DMS153 (cell line): ENCODE results near the gene MRPS14.
"Not testable (repeated sequence)": the region's sequence is repeated elsewhere in the genome, so short reads cannot be mapped to it uniquely, and the experiment has no call there.

Experiments used
- DNase-seq: peaks from one replicate; lab custom pipeline; 2025; lab: John Stamatoyannopoulos, UW

MRPS14 gene

DNA sequence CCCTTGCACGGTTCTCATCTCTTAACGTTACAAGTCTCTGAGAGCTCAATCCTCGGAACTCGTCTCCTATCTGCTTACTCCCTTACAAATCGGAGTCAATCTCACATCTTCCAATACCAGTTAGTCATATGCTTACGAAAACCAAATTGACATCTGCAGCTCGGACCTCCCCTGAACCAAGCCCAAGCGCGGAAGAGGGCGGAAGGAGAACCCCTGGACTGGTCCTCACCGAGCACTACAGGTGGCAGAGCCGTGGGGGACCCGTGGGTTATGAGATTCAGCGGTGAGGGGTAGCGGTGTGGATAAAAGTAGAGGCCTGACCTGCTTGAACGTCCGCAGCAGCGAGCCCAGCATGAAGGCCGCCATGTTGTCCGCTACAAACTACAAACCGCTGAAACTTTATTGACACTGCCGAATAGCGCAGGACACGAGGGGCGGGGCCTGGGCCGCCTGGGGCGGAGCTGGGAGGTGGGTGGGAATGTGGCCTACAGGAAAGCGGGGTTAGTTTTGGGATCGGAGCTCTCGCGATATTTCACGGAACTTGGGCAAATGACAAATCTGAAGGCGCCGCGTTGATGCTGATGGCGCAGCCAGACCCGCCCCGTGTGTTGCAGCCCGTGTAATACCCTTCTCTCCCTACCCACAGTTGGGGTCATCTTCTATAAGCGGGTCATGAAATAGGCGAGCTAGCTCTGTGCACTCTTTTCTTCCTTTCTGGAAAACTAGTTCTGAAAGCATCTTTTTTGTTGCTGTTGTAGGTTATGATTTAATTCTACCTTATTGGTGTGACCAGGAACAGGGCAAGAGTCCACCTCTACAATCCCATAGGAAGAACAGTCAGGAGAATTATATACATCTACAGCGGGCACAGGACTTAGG, at the start of gene MRPS14:
Gene MRPS14, minus strand, starts transcription at position 383 of the 879 bp plus-strand sequence. Its CDS starts 17 bp downstream, at position 366.
- peak; percentile 99 for DNase-seq

DNA sequence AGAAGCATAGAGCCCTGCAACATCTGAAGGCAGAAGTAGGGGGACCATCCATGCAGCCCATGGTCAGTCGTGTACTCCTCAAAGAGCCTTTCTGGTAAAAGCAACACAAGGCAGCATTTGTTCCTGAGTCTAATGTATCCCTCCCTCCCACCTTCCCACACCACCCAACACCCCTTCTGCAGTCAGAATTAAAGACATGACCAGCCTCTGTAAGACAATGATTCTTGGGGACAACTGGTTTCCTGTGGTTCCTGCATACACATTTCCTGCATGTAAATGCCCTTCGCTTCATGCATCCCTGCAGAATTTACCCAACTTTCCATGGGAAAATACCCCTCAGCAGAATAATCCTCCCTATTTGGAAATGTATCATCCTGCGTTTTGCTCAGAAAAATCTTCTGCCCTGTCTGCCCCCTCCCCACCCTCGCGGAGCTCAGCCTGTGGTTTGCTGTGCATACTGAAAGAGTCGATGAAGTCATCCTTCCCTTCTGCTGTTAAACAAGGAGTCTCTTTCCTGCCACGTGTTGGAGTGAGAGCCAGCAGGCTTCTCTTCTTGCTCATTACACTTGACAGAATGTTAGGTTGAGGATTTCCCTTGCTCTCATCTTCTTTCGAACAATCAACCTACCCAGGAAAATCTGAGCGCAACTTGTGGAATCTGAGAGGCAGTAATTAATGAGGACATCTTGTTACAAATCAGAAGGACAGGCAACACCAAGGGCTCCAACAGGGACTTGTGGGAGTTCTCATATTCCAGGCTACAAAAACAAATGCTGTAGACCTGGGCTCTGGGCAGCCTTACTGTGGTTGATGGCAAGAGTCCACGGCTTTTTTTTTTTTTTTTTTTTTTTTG, 49.1 kb upstream of the MRPS14 start:
- DNase-seq: peak; percentile 45

DNA sequence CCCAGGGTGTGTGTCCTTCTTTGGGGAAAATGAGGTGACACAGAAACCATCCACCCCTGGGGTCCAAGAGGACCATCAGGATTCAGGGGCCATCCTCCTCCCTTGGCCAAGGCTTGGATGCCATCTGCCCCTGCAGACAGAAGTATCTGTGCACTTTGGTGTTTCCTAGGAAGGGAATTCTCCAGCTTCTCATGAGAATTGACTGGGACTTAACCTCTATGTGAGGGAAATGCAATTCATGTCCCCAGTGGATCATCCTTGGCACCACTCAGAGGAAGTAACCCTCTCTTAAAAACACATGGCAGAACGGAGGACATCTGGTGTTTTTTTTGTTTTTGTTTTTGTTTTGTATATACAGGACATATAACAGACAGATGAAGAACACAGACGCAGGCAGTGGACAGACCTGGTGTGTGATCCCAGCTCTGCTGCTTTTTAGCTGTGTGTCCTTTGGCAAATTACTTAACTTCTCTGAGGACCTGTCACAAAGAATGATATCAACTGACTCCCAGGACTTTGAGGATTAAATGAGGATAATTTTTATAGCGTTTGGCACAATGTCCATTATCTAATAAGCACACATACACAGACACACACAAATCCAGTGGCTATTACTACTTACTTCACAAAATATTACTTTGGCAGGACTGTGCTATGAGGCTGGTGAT, 48.2 kb upstream of the MRPS14 start:
- DNase-seq: no peak

DNA sequence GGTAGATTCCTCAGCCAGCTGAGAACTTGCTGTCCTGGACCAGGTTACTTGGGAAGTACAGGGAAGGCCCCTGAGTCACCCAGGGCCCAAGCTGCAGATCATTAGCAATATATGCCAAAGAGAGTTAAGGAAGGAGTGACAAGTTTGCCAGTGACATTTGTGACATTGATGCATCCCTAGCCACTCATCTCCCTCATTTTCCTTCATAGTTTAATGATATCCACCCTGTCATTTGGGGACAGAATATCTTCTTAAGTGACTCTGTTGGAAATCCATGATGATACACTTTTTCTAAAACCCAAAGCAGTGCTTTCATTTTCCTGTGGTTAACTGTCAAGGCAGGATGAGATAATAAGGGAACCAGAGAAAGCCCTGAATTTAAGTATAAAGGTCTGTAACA, 47.6 kb upstream of the MRPS14 start:
- no peak for DNase-seq

DNA sequence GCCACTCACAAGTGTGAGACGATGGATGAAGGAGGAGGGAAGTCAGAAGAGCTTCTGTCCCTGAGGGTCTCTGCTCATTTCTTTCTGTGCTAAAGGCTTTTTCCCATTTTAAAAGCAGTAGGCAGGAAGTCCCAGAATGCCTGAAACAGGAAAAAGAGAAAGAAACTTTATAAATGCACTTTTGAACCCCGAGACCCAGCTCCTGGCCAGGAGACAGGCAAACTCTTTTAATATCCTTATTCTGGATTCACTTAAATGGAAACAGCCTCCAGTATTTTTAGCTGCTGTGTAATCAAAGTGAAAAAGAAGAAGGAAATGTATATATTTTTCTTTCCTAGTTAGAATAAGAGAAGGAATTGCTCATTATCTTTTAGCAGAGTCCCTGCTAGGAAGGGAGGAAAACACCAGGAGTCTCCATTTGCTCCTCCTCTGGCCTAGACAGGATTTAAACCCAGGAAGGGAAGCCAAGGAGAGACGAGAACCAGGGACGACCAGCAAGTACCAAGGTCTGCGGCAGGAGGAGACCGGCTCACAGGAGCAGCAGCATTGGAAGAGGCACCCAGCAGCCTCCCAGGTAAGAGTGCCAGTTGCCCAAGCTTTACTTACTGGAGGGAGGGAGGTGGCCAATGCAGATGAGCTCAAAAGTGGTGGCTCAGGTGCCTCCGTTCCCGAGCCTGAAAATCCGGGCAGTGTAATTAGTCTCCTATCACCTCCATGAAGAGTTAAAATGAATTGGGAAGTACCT, 44.3 kb upstream of the MRPS14 start, which contains the start of gene TNN:
Gene TNN, plus strand, starts transcription at position 472 of the 745 bp plus-strand sequence. CDS start 9,586 bp downstream, outside the sequence.
- no peak for DNase-seq

DNA sequence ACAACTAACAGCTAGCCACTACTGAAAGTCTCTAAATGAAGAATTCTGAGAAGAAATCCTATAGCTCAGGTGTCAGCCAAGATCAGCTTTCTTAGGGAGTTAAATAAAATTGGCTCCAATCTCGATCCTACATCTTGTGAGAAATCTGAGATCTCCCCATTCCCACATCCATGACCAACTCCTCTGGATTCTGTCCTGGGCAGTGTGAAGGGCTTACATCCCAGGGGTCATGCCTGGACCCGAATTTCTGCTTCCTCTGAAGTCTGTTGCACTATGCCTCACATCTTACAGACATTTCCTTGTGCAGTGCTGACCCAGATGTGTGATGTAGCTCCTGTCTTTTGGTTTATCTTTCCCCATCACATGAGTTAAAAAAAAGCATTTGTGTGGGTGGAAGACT, 39.6 kb upstream of the MRPS14 start:
- no peak for DNase-seq

DNA sequence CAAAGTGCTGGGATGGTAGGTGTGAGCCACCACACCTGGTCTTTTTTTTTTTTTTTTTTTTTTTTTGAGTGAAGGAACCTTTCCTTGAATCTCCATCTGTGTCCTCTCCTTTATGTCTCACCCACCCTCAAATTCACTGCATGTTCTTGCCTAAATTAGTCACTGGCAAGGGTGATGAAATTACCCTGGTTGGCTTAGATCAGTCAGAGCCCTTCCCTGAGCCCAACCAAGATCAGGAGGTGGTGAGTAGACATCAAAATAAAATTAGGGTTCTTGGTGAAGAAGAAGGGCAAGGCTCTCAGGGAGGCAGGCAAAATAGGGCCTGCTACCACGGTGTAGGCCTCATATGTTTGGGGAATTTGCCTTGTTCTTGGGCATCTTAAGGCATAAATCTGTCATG, 39.1 kb upstream of the MRPS14 start:
- no peak for DNase-seq

DNA sequence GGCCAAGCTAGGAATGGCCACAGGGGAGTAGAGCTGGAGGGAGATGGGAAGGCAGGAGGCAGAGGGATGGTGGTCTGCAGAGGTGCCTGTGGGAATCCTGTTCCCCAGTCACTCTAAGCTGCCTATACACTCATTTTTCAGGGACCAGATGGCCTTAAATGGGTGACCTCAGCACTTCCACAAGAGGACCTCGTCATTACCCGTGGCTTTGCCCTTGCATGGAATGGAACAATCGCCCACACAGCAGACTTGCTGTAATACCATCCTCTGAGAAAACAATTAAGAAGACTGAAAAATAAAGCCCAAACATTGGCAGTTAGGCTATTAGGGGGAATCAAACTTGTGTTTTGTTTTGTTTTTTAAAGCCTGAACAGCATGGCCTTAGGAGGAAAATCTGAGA, 31.5 kb upstream of the MRPS14 start:
- no peak for DNase-seq

DNA sequence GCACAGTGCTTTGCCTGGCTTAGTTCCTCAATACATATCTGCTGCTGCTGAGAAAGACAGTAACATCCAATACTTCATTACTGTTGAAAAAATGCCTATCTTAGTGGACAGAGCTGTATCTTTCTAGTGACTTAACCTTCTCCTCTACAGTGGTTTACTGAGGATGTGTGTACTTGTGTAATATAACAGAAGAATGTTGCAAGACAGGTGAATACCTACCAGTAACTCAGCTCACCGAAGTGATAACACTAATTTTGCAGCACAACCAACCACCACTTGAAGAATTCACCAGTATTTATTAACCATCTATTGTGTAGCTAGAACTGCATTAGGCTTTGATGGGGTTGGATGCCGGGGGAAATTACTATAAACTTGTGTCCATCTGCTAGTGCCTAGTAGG, 27.8 kb upstream of the MRPS14 start:
- no peak for DNase-seq

DNA sequence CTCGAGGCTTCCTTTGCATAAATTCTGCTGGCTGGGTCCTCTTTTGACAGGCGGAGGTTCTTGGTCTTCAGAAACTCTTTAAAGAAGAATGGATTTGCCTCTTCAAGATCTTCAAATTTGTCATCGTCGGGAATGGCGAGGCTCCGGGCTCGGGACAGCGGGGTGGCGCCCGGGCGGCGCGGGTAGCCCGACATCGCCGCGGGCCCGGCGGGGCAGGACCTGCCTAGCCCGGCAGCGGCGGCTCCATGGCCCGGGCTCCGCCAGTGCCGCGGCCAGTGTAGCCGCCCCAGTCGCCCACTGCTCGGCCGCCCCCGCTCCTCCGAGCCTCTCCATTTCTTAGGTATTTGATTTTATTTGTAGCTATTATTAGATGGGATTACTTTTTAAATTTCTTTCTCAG, 22.3 kb upstream of the MRPS14 start:
- DNase-seq: no peak

DNA sequence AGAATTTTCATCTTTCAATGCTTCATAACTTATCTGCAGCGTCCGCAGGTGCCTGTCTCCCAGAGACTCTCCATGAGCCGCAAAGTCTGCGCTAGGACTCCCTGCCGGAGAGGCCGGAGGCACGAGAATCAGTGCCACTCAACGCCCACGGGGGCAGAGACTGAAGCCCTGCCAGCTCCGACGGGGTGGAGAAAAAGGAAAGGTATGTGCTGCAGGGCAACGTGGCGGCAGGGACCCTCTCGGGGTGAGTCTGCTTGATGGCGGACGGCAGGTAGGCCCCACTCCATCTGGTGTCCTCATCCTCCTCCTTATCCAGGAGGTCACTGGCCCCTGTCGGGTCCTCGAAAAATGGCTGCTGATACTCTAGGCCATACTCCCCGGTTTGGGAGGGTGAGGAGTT, 21.9 kb upstream of the MRPS14 start:
- DNase-seq: no peak

DNA sequence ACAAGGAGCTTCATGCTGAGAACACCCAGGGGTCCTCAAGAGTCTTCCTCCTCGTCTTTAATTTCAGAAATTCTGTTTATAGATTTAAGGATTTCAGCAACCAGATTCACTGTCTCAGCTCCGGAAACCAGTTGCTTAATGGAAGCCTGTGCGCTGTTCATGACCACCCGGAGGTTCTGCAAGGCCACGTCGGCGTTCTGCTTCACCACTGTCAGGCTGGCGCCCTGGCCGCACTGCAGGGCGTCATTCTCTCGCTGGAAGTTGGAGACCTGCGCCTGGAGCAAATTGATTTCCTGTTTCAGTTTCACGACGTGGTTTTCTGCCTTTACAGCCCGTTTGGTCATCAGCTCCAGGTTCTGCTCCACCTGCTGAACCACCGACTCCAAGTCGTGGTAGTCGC, 21.4 kb upstream of the MRPS14 start:
- DNase-seq: not testable (repeated sequence)

DNA sequence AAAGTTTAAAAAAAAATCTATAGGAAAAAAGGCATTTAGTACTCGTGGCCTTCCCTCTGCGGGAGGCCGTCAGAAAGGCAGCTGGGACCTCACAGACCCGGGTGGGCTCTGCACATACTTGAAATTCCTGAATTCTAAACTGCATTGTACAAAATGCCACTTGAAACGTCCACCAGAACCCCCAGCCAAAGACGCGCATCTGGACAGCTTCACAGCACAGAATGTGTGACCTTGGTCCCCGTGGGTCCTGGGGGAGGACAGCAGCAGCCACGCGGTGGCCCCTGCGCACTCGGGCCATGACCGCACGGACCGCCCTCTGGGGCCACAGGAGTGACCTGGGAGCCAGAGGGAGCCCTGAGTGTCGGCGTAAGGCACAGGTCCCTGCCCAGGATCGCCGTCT, 20.6 kb upstream of the MRPS14 start:
- DNase-seq: no peak

DNA sequence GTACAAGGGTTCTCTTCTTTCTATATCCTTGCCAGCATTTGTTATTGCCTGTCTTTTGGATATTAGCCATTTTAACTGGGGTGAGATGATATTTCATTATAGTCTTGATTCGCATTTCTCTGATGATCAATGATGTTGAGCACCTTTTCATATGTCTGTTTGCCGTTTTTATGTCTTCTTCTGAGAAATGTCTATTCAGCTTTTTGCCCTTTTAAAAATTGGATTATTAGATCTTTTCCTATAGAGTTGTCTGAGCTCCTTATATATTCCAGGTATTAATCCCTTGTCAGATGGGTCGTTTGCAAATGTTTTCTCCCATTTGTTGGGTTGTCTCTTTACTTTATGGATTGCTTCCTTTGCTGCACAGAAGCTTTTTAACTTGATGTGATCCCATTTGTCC, 19.4 kb upstream of the MRPS14 start:
- no peak for DNase-seq

DNA sequence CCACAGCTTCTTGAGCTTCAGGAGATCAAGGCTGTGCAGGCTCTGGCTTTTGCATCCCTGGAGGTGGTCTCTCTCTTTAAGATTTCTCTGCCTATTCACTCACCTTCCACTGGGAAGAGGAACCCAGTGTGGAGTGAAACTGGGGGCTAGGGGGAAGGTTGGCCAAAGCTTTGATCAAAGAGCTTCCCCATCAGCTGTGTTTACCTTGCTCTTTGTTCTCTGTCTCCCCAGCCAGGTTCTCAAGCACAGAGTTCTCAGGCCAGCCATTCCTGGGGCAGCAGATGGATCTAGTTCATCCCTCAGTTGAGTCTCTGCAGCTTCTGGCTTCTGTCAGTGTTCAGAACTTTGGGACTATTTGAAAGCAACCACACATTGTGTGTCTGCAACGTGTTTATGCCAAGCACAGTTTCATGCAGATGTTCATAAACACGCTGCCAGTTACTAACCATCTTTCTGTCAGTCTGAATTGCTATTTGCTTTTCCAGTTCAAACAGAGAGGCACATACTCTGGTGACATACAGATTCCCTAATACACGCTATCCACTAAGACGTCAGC, 17.2 kb upstream of the MRPS14 start:
- DNase-seq: no peak

DNA sequence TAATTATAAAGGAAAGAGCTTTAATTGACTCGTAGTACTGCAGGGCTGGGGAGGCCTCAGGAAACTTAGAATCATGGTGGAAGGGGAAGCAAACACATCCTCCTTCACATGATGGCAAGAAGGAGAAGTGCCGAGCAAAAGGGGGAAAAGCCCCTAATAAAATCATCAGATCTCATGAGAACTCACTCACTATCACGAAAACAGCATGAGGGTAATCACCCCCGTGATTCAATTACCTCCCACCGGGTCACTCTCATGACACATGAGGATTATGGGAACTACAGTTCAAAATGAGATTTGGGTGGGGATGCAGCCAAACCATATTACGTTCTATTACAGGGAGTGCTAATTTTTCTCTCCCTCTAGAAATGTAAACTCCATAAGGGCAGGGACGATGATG, 14.2 kb upstream of the MRPS14 start:
- no peak for DNase-seq

DNA sequence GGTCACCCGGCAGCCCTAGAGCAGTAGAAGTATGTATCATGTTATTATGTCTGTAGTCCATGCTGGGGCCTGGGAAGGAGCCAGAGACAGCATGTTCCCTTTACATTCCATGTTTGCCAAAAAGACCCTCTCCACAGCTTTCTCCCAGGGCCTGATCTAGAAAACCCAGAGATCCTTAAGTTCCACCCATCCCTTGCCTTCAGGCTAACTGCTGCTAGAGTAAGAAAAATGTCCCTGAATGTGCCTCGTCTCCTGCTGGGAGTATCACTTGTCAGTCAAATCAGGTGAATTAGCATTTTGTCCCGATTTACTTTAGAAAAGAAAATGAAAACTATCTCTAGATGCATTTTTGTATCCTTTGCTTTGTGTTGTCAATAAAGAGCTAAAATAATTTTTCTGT, 13.3 kb upstream of the MRPS14 start:
- no peak for DNase-seq

DNA sequence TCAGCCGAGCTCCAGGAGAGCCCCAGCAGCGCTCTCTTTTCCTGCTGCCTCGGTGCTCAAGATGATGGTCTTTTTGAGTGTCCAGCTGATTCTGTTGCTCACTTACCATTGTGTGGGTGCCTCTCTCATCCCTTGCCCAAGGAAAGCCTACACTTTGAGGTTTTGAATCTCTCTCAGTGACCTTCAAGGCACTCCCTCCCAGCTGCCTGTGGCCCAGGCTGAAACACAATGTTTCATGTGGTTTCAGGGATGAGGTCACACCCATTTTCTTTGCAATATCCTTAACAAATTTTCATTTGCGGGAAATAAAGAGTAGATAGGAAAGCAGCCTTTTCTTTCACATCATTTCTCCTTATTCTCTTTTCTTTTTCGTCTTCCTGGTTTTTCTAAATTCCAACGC, 12.6 kb upstream of the MRPS14 start:
- no peak for DNase-seq

DNA sequence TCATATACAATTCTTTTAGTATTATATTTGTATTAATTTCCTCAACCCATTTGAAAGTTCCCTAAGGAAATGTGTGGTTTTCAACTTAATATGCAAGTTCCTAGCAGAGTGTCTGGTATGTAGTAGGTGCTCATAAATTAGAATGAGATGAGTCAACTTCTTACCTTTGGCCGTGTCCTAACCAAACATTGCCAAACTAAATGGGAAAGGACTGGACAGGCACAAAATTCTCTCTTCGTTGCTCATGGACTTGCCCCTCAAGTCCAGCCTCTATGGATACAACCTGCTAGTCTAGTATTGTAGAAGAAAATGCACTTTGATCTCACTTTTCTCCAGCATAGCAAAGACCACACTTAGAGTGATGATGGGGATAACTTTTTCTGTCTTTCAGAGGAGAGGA, 11.6 kb upstream of the MRPS14 start:
- no peak for DNase-seq

DNA sequence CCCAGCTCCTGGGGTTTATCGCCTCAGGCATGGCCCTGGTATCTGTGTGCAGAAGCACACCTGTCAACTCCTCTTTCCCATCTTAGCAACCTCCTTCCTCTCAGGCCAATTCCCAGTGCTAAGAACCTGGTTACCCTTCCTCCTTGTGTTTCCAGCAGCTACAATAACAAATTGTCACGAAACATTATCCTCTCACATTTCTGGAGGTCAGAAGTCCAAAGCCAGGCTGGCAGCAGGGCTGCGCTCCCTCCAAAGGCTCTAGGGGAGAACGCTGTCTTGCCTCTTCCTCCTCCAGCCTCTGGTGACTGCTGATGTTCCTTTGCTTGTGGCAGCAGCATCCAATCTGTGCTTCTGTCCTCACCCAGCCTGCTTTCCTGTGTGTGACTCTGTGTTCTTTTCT, 10.7 kb upstream of the MRPS14 start:
- no peak for DNase-seq

DNA sequence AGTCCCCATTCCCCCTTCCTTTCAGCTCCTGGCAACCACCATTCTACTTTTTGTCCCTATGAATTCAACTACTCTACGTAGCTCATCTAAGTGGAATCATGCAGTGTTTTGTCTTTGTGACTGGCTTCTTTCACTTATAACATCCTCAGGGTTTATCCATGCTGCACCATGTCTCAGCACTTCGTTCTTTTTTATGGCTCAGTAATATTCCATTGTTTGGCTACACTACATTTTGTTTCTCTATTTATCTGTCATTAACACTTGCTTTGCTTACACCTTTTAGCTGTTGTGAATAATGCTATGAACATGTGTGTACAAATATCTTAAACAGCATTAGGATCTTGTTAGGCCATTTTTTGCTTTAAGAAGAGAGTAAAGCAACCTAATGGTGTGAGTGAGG, 1.5 kb upstream of the MRPS14 start:
- DNase-seq: no peak

DNA sequence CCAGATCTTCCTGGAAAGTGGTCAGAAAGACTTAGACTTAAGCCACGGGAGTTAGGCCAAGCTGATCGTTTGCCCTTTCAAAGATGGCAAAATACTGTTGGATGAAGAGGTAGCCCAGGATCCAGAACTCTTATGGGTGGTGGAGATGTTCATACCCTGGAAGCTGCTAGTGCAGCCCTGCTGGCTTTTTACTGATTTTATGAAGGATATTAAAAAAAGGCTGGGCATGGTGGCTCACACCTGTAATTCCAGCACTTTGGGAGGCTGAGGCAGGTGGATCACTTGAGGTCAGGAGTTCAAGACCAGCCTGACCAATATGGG, 657 bp upstream of the MRPS14 start:
- not testable (repeated sequence) for DNase-seq
